Renal cortical epithelial cell (primary cell): ENCODE results near the gene REV1. TPM values are rescaled to one million over a fixed set of nuclear protein-coding genes. Genes with fewer than 3 reads are reported as not detected.
A peak's percentile ranks its signal among the peaks of the same experiment; 100 is the strongest.
"Not testable (repeated sequence)": the region's sequence is repeated elsewhere in the genome, so short reads cannot be mapped to it uniquely, and the experiment has no call there.

Source experiments
- DNase-seq: peaks from one replicate; pipeline ENCODE4 v3.0.0-alpha.2; 2011; ENCODE audit warnings: low read depth
- total RNA-seq: library from RNA; depleted of rRNA; stranded (reverse); fragments of >200 nt; gene quantifications from 2 replicates; pipeline ENCODE4 v1.2.3, GENCODE V29; 2014

The REV1 gene
- total RNA-seq, 1 donor from 2014 or later: 54.6 TPM

GRCh38 chr2:99487906-99488305, 1.9 kb downstream of the REV1 start:
- no peak for DNase-seq

- no peak for DNase-seq
These were observed 4.0 kb downstream of the REV1 start for GRCh38 chr2:99485824-99486223.

GRCh38 chr2:99485411-99485810, 4.4 kb downstream of the REV1 start:
- DNase-seq: no peak

DNA sequence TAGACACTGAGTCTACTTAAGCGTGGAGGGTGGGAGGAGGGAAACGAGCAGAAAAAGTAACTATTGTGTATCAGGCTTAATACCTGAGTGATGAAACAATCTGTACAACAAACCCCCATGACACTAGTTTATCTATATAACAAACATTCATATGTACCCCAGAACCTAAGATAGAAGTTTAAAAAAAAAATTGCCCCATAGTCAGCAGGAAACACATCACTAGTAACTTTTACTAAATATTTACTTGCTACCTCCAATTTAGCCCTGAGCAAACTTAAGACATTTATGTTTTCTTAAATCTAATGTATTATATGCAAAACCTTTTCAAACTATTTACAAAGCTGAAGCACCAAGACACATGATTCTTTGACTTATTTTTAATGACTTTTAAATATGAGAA, 5.6 kb downstream of the REV1 start:
- DNase-seq: no peak

DNA sequence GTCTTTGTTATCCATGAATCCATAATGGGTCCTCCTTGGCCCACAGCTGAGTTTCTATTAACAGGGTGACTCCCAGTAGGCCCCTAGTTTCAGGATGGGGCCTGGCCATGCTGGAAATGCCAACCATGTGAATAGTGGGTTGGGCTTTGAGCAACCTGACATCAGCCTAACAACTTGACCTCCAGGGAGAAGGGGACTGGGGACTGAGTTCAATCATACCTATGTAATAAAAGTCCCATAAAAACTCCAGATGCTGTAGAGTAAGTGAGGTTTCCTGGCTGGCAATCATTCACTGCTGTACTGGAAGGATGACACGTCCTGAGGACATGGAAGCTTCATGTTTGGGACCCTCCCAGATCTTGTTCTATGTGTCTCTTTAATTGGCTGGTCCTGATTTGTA, 7.9 kb downstream of the REV1 start:
- peak; percentile 73 for DNase-seq

DNA sequence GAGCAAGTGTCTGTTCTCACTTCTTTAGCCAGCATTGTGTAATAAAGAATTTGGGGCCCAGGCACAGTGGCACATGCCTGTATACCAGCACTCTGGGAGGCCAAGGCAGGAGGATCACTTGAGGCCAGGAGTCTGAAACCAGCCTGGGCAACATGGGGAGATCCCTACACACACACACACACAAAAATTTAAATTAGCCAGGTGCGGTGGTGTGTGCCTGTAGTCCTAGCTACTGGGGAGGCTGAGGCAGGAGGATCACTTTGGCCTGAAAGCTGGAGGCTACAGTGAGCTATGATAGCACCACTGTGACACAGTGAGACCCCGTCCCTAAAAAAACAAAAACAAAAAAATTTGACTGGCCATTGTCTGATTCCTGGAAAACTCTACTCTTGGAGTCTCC, 8.3 kb downstream of the REV1 start:
- no peak for DNase-seq

DNA sequence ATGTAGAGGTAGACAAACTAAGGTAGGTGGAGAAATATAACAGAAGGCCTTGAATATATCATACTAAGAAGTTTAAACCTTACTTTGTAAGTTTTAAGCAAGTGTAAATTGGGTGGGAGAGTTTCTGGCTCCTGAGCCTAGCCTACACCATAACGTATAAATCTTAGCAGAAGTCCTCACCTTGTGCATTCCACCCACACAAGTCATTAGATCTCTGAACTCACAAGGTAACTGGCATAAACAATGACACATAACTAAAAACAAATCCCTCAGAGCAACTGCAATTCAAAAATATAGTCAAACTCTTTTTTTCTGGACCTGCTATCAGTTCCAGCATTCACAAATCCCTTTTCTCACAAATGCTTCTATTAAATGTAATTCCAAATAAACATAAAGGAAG, 9.4 kb downstream of the REV1 start:
- peak; percentile 92 for DNase-seq

GRCh38 chr2:99478632-99479031, 11.2 kb downstream of the REV1 start:
- no peak for DNase-seq

DNA sequence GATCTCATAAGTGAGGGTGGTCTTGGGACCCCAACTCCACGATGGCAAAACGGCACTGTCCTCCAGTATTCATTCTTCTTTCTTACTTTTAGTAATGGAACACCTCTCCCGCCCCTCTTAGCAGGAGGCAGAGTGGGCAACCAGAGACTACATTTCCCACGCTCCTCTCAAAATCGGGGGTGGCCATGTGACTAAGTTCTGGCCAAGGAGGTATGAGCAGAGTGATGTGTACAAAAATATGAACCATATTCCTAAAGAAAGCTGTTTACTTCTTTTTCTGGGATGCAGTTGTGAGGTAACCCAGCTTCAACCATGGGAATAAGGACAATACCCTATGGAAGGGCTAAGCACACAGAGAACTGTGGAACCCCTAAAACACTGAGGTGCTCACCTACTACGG, 12.8 kb downstream of the REV1 start:
- DNase-seq: no peak

DNA sequence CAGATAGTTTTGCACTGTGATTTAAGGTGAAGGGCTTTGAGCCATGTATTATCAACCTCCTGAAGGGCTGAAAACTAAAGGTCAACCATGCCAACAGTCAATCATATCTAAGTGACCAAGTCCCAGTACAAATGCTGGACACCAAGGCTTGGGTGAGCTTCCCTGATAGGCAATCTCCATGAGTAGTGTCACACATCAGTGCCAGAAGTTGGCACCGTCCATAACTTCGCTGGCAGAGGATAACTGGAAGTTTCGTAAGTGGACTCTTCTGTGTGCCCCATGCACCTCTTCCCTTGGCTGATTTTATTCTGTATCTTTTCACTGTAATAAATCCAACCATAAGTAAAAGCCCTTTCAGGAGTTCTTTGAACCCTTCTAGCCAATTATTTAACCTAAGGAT, 13.2 kb downstream of the REV1 start:
- no peak for DNase-seq

- DNase-seq: peak; percentile 58
These were observed 14.7 kb downstream of the REV1 start for GRCh38 chr2:99475095-99475494.

GRCh38 chr2:99473518-99474083, 16.2 kb downstream of the REV1 start:
- DNase-seq: no peak

GRCh38 chr2:99472600-99472960, 17.2 kb downstream of the REV1 start:
- no peak for DNase-seq

- no peak for DNase-seq
These were observed 17.9 kb downstream of the REV1 start for GRCh38 chr2:99471654-99472599.

- DNase-seq: no peak
These were observed 18.9 kb downstream of the REV1 start for GRCh38 chr2:99470957-99471356.

GRCh38 chr2:99470459-99470858, 19.4 kb downstream of the REV1 start:
- not testable (repeated sequence) for DNase-seq

DNA sequence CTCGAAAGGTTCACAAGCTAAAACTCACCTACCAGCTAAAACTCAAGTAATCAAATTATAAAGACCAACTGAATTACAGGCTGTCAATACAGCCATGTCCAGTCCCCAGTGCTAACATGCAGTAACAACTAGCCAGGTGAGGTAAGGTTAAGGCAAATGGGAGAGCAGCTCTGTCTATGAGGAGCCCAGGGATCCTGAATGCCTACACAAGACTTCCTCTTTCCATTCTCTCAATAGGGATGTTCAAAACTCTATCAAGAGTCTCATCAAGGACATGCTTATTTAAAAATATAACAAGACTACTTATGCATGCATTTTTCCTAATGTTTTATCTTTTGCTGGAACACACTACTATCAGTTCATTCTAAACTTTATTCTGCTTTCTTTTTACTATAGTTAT, 20.4 kb downstream of the REV1 start:
- DNase-seq: no peak

- DNase-seq: no peak
These were observed 21.7 kb downstream of the REV1 start for GRCh38 chr2:99468155-99468554.

DNA sequence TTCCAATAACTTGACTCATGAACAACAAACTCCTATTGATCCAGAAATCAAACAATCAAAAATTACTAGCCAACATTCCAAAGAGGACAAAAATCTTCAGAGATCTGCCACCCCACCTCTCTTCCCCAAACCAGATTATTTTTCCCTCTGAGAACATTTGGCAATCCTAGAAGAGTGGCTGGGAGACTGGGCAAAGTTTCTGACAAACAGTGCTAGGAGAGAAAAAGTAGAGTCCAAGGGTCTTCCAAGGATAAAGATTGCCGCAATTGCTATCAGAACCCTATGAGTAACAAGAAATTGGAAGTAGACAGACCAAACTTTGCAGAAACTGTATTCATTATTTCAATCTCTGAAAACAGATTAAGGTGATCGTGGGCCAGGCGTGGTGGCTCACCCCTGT, 22.4 kb downstream of the REV1 start:
- no peak for DNase-seq

- DNase-seq: no peak
These were observed 27.9 kb downstream of the REV1 start for GRCh38 chr2:99461828-99462483.

- DNase-seq: no peak
These were observed 31.3 kb downstream of the REV1 start for GRCh38 chr2:99458529-99458928.

DNA sequence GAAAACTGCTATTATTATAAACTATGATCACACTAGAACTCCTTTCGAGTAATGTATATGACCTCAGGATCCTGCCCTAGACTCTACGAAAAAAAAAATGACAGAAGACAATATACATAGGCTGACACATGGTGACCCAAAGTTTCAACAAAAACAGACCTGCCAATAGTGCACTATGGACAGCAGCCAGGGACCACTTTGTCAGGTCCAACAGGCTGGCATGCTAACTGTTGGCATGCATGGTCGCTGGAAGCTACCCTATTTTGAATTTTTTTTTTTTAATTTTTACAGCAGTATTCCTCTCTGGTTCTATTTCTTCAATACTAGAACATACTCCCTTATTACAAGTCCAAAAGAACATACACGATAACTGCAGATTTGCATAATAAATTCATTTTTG, 38.1 kb downstream of the REV1 start:
- DNase-seq: no peak

GRCh38 chr2:99451280-99451679, 38.5 kb downstream of the REV1 start:
- peak; percentile 61 for DNase-seq
